Ovary (tissue), 10 donors: Measurements from ENCODE around the gene VSIG10L2. TPM values are rescaled to one million over a fixed set of nuclear protein-coding genes. Genes with fewer than 3 reads are reported as not detected.

ENCODE experiments used
- DNase-seq, 5 donors: peaks; one replicate each; pipeline ENCODE4 v3.0.0-alpha.2; 2019 to 2020
- H3K27ac ChIP-seq, 2 donors: fragments of 200-600 bp; one replicate each; pipeline versions ENCODE4 v1.5.1 to v1.8.0; 2019 to 2022
- H3K27me3 ChIP-seq: fragments of 200-600 bp; one replicate; pipeline ENCODE4 v1.8.0; 2022
- H3K36me3 ChIP-seq: fragments of 200-600 bp; sonication (generic); one replicate; pipeline ENCODE4 v1.5.1; 2019
- H3K4me1 ChIP-seq: one replicate; pipeline ENCODE4 v1.8.1; 2013; ENCODE audit warnings: mild to moderate bottlenecking, moderate library complexity; ENCODE audit not compliant: insufficient read depth
- H3K4me3 ChIP-seq: fragments of 200-600 bp; sonication (generic); one replicate; pipeline ENCODE4 v1.5.1; 2017
- H3K9me3 ChIP-seq, 2 donors: fragments of 200-600 bp in 1 of 2; sonication (generic) in 1 of 2; one replicate each; pipeline versions ENCODE4 v1.5.1 to v1.8.1; 2013 to 2019; ENCODE audit warnings: mild to moderate bottlenecking in 1 of 2, moderate library complexity in 1 of 2
- EP300 ChIP-seq: sonication (generic); formaldehyde crosslinking; IDR thresholded peaks from one replicate; pipeline ENCODE4 v1.6.1; 2017; ENCODE audit warnings: antibody characterized with exemption
- POLR2A ChIP-seq: fragments of 450-650 bp; IDR thresholded peaks from one replicate; pipeline ENCODE4 v1.6.1; 2017; ENCODE audit warnings: antibody characterized with exemption, mild to moderate bottlenecking, moderate library complexity
- WGBS, 3 donors: extraction: QIAGEN DNeasy Blood & Tissue Kit in 1 of 3; methylation state at CpG; one replicate each; pipeline versions ENCODE4 v1.1.5 to v1.1.7; 2013 to 2017; 5-methylcytosine and 5-hydroxymethylcytosine counted together
- intact Hi-C, 4 donors: fragments of 100-400 bp; cut with DNase I; formaldehyde crosslinking; loops; one replicate each; pipeline versions ENCODE4 v1.11.0 to v1.15.1; 2022 to 2023
- long read RNA-seq, 3 donors: library from polyadenylated mRNA in 2 of 3; unstranded in 2 of 3; transcript quantifications; one replicate each; pipeline ENCODE4 v2.0.0 and lab custom pipeline, GENCODE V29; 2021 to 2026
- polyA plus RNA-seq, 2 donors: library from polyadenylated mRNA; stranded (reverse); fragments of 200-250 nt in 1 of 2; fragments of 350-450 nt in 1 of 2; fragmentation: Illumina TruSeq in 1 of 2; extraction: RNeasy Lipid Tissue Mini Kit (QIAGEN cat#74804) in 1 of 2; gene quantifications; one replicate each; pipeline ENCODE4 v1.2.3, GENCODE V29; 2013 to 2014
- total RNA-seq, 7 donors: library from RNA; depleted of rRNA in 2 of 7; stranded (reverse); fragments of >200 nt in 2 of 7; fragmentation: NEBNext Ultra II Directional in 3 of 7; extraction: Animal tissue kit (Norgen Biotek cat#: 25700) in 3 of 7; gene quantifications; one replicate each; pipeline versions ENCODE4 v1.1.0 to v1.2.4, GENCODE V29; 2016 to 2023
- TF ChIP-seq, protein P1 (sequence below), 3 donors: fragments of 450-650 bp in 2 of 3; fragments of 200-600 bp in 1 of 3; IDR thresholded peaks; one replicate each; pipeline versions ENCODE4 v1.5.1 to v1.8.0; 2016 to 2022; ENCODE audit warnings: antibody characterized with exemption in 3 of 3, mild to moderate bottlenecking in 1 of 3
- donor health status: DM: no; HTN: no; CAD: no; lungs with moderate emphysema.
- donor health status: DM: no; HTN: no; CAD: no.
- donor health status: Bipolar disorder and iron deficiency.
- donor health status: DM: yes; HTN: yes; CAD: no.
- donor health status: DM: no; HTN: no; CAD: no.
- donor health status: DM: yes; HTN: yes; CAD: no.

VSIG10L2 gene
- total RNA-seq (1 to 10 TPM in 3 of 7 donors, under 1 TPM in 4; 0.08 to 3.3 (median 0.97) TPM), polyA plus RNA-seq (under 1 TPM; 0.25 to 0.40 TPM)
- long read RNA-seq, donor 1, partial matches to known transcripts = 0 of 2 reads
- long read RNA-seq, donor 1, other reads (novel, unspliced or antisense) = 2 of 2 reads
- long read RNA-seq, donor 2, partial matches to known transcripts = 5 of 5 reads
- long read RNA-seq, donor 2, other reads (novel, unspliced or antisense) = 0 of 5 reads
- long read RNA-seq, donor 3, partial matches to known transcripts = 0 of 3 reads
- long read RNA-seq, donor 3, other reads (novel, unspliced or antisense) = 2 of 3 reads

DNA sequence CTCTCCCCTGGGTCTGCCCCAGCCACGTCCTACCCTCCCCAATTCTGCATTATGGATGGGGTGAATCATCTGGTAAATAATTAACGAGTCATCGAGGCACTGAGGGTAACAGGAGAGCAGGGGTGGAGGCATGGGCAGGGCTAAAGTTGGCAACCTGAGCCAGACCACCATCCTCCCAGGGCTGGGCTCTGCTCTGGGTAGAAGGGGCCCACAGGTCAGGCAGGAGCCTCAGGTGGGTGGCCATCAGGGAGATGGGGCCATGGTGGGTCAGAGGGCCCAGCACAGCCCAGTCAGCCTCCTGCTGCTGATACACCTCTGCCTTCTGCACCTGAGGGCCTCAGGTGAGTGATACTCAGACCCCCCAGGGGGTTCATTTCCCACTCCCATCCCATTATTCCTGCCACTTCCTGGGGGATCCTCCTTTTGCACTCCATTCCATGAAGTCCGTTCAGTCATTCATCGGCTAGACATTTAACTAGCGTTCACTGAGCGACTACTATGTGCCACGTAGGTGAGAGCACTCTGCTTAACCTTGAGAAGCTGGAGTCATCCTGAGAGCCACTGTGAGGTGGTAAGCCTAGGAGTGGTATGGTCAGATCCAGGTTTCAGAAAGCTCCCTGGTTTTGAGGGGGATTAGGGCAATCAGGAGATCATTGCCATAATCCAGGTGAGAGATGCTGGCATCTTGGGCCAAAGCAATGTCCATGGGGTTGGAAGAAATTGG is at the start of gene VSIG10L2:
Gene VSIG10L2 (plus strand): TSS at position 248 of the 724 bp plus-strand sequence. CDS start 12 bp downstream, at position 260.
- no peaks in the 10 kb centered on the region for H3K27me3 ChIP-seq
- intact Hi-C loops = loop anchor here in 2 of 4 donors (10.0 kb wide), 1 partner anchor 109 kb away; no protein-coding TSS in a partner anchor
- H3K36me3 ChIP-seq = no peaks in the 10 kb centered on the region
- H3K4me1 ChIP-seq = peaks cover 7% of the 10 kb centered on the region
- H3K4me3 ChIP-seq = no peak within 1 kb of the TSS
- DNase-seq = no peak
- H3K9me3 ChIP-seq = no peaks in the 10 kb centered on the region
- no peak within 1 kb of the TSS for H3K27ac ChIP-seq
- TF ChIP-seq, protein P1, sequence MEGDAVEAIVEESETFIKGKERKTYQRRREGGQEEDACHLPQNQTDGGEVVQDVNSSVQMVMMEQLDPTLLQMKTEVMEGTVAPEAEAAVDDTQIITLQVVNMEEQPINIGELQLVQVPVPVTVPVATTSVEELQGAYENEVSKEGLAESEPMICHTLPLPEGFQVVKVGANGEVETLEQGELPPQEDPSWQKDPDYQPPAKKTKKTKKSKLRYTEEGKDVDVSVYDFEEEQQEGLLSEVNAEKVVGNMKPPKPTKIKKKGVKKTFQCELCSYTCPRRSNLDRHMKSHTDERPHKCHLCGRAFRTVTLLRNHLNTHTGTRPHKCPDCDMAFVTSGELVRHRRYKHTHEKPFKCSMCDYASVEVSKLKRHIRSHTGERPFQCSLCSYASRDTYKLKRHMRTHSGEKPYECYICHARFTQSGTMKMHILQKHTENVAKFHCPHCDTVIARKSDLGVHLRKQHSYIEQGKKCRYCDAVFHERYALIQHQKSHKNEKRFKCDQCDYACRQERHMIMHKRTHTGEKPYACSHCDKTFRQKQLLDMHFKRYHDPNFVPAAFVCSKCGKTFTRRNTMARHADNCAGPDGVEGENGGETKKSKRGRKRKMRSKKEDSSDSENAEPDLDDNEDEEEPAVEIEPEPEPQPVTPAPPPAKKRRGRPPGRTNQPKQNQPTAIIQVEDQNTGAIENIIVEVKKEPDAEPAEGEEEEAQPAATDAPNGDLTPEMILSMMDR (IDR thresholded peaks at IDR 0.05) = no peak
- TF ChIP-seq POLR2A (no peak), EP300 (no peak)
- WGBS, 3 donors = 72 to 82% (median 73%) methylated on average over 8 of the region's 8 CpGs

DNA sequence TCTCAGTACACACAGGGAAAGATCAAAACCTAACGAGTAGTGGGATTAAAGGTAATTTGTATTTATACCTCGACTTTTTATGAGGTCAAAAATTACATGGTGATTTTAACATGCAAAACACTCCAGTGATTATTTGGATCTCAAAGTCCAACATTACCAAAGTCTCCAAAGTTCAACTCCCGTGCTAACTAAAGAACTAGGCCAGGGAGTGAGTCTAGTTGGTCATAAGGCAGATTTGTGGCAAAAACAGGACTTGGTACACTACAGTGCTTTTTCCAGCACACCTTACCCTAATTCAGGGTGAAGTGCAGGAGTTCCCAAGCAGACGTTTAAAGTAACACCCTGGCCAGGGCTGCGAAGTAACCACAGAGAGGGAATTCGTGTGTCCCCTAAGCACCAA is 44.0 kb upstream of the VSIG10L2 start:
- Histone ChIP-seq H3K27ac (no peak overlapping the region), H3K27me3 (no peaks in the 10 kb centered on the region), H3K4me3 (no peak overlapping the region), H3K4me1 (peaks cover 7% of the 10 kb centered on the region), H3K36me3 (no peaks in the 10 kb centered on the region), H3K9me3 (no peaks in the 10 kb centered on the region)
- 71 to 81% (median 73%) methylated on average over 6 of the region's 6 CpGs for WGBS, 3 donors
- TF ChIP-seq POLR2A (no peak), EP300 (no peak)
- TF ChIP-seq, protein P1 (IDR thresholded peaks at IDR 0.05) = no peak
- no peak for DNase-seq
- intact Hi-C loops = no loop called here

DNA sequence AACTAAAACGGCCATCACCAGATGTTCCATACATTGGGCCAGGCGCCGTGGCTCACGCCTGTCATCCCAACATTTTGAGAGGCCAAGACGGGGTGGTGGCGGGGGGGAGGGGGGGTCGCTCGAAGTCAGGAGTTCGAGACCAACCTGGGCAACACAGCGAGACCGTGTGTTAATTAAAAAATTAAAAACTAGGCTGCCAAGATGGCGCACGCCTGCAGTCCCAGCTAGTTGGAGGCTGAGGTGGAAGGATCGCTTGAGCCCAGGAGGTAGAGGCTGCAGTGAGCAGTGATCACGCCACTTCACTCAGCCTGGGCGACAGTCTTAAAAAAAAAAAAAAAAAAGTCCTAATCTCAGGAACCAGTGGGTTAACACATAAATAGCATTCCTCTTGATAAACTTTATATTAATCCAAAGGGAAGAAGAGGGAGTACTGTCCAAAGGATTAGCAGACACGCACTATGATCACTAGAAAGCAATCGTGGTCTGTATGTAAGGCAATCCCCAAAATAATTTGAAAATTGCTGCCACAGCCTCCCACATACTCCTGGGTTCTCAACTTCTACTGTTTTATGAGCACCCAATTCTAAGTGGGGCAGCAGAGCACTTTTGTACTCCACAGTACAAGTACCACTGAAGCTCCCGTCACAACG is 43.4 kb upstream of the VSIG10L2 start:
- H3K27ac ChIP-seq = peak overlapping the region; percentile 16 to 22
- H3K36me3 ChIP-seq = no peaks in the 10 kb centered on the region
- 42 to 48% (median 42%) methylated on average over 20 of the region's 20 CpGs for WGBS, 3 donors
- no peak for DNase-seq
- intact Hi-C loops = no loop called here
- H3K9me3 ChIP-seq = no peaks in the 10 kb centered on the region
- peaks cover 7% of the 10 kb centered on the region for H3K4me1 ChIP-seq
- TF ChIP-seq POLR2A (no peak), EP300 (no peak)
- TF ChIP-seq, protein P1 (IDR thresholded peaks at IDR 0.05) = no peak
- H3K27me3 ChIP-seq = no peaks in the 10 kb centered on the region
- H3K4me3 ChIP-seq = peak overlapping the region; percentile 72

DNA sequence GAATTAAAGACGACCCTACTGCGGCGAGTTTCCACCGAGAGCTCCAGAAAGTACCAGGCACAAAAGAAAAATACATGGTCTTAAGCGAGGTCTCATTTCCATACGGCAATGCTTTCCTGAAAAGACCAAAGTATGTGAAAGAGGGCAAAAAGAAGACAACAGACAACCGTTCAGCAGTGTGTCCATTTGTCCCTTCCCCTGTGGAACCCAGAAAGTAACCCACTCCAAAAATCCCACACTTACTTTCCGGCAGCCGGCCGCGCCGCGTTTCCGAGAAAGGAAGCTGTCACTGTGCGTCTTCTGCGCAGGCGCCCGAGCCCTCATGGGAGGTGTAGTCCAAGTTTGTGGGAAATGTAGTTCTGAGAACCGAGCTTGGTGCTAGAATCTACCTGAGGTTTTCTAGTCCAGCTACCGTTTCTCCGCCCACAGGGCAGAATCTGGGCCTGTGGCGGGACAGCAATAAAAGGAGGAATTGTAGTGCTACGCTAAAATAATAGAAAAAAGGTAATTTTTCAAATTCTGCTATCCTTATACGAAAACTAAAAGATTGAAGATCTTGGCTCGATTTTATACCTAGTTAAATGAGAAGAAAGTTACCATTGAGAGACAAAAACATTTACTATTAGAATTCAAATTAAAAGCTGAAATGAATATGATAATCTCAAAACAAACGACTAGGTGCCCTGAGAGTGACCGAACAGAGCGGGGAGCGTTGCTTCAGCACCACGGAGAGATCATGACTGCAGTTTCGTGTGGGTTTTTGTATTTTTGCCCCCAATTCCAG is 42.7 kb upstream of the VSIG10L2 start, which contains the start of gene PUS3:
Gene PUS3 (minus strand): TSS at position 280 of the 784 bp plus-strand sequence. CDS start 6,922 bp downstream, outside the sequence.
- Histone ChIP-seq H3K4me1 (peaks cover 7% of the 10 kb centered on the region), H3K27me3 (no peaks in the 10 kb centered on the region), H3K4me3 (peak within 1 kb of the TSS; percentile 72), H3K9me3 (no peaks in the 10 kb centered on the region), H3K36me3 (no peaks in the 10 kb centered on the region), H3K27ac (peak within 1 kb of the TSS; percentile 16 to 22)
- WGBS, 3 donors = 0 to 2% (median 1%) methylated on average over 31 of the region's 31 CpGs
- intact Hi-C loops = no loop called here
- TF ChIP-seq EP300 = no peak
- TF ChIP-seq POLR2A = peak; percentile 67
- peak; percentile 85 to 93 (median 88) for DNase-seq
